Omental fat pad (tissue), 4 donors: ENCODE results near the gene C3orf85. TPM values are rescaled to one million over a fixed set of nuclear protein-coding genes. Genes with fewer than 3 reads are reported as not detected.

Source experiments
- ATAC-seq: fragments of 150-250 bp; one replicate; pipeline ENCODE4 v1.9.1; 2016; ENCODE audit warnings: mild to moderate bottlenecking, moderate library complexity; ENCODE audit not compliant: low FRiP score
- DNase-seq: peaks from one replicate; pipeline ENCODE4 v3.0.0-alpha.2; 2019; ENCODE audit warnings: low spot score
- total RNA-seq, 4 donors: library from RNA; depleted of rRNA; stranded (reverse); fragments of >200 nt; gene quantifications; one replicate each; pipeline ENCODE4 v1.1.0, GENCODE V29; 2016
- TF ChIP-seq, protein P1 (sequence below), 3 donors: fragments of 450-650 bp; IDR thresholded peaks; one replicate each; pipeline ENCODE4 v1.5.1; 2016 to 2017; ENCODE audit warnings: antibody characterized with exemption in 3 of 3, mild to moderate bottlenecking in 3 of 3, moderate library complexity in 2 of 3

Gene C3orf85
- total RNA-seq, 4 donors from 2014 or later = not detected

GRCh38 chr3:109143646-109144045 is 7.1 kb downstream of the C3orf85 start:
- DNase-seq (no peak), ATAC-seq (no peak)
- TF ChIP-seq, protein P1, sequence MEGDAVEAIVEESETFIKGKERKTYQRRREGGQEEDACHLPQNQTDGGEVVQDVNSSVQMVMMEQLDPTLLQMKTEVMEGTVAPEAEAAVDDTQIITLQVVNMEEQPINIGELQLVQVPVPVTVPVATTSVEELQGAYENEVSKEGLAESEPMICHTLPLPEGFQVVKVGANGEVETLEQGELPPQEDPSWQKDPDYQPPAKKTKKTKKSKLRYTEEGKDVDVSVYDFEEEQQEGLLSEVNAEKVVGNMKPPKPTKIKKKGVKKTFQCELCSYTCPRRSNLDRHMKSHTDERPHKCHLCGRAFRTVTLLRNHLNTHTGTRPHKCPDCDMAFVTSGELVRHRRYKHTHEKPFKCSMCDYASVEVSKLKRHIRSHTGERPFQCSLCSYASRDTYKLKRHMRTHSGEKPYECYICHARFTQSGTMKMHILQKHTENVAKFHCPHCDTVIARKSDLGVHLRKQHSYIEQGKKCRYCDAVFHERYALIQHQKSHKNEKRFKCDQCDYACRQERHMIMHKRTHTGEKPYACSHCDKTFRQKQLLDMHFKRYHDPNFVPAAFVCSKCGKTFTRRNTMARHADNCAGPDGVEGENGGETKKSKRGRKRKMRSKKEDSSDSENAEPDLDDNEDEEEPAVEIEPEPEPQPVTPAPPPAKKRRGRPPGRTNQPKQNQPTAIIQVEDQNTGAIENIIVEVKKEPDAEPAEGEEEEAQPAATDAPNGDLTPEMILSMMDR (IDR thresholded peaks at IDR 0.05) = no peak

- TF ChIP-seq, protein P1 (IDR thresholded peaks at IDR 0.05) = no peak
- DNase-seq = no peak
- no peak for ATAC-seq
These were observed 12.6 kb downstream of the C3orf85 start for GRCh38 chr3:109149078-109149477.

GRCh38 chr3:109152320-109152719 is 15.8 kb downstream of the C3orf85 start:
- DNase-seq (no peak), ATAC-seq (no peak)
- TF ChIP-seq, protein P1 (IDR thresholded peaks at IDR 0.05) = no peak

DNA sequence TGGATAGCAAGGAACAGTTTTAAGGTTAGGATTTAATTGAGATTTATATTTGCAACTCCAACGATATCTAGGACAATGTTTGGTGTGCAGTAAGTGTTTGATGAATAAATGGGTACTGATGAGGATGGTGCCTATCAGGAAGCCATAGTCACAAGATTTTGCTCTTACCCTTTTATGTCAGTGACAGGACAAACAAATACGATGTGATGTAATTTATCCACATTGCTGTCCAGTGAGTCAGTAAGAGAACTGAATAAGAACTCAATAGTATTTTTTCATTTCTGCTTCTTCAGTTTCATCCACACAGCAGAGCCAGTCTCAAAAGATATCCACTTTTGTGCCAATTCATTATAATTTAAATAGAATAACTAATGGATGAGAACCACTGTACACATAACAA is 18.5 kb downstream of the C3orf85 start:
- DNase-seq (no peak), ATAC-seq (no peak)
- TF ChIP-seq, protein P1 (IDR thresholded peaks at IDR 0.05) = no peak

DNA sequence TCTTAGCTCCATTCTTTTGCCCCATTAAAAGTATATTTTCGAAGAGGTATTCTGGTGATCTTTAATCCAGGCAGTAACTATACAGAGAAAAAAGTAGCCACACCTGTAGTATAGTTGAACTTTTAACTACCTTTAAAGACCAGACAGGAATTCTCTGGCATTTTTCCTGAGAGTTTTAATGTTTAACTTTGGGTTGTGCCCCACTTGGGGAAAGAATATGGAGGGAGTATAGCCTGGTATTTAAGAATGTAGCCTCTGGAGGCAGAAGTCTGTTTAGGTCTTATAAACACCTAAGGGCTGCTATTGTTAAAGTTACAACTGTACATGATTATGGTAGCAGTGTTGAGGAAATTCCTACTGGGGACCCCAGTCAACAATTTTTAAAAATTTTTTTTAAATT is 19.3 kb downstream of the C3orf85 start:
- DNase-seq (no peak), ATAC-seq (no peak)
- TF ChIP-seq, protein P1 (IDR thresholded peaks at IDR 0.05) = no peak

- DNase-seq (no peak), ATAC-seq (no peak)
- TF ChIP-seq, protein P1 (IDR thresholded peaks at IDR 0.05) = no peak
These were observed 25.1 kb downstream of the C3orf85 start for GRCh38 chr3:109161487-109162123.

DNA sequence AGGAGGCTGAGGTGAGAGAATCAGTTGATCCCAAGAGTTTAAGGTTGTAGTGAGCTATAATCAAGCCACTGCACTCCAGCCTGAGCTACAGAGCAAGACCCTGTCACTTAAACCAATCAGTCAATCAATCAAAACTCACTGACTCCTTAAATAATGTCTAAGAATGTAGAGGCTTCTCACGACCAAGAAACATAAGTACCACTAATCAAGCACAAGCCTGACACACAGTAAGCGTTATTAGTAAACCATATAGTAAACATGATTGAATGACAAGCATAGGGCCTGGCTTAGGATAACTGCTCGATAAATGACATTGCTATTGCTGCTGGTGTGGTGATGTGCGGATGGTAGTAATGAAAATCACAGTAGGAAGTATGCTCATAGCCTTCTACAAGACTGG is 29.4 kb downstream of the C3orf85 start:
- ATAC-seq (no peak), DNase-seq (no peak)
- TF ChIP-seq, protein P1 (IDR thresholded peaks at IDR 0.05) = no peak
